Vagina (tissue), 2 donors: Measurements from ENCODE around the gene ZNF469. TPM values are rescaled to one million over a fixed set of nuclear protein-coding genes. Genes with fewer than 3 reads are reported as not detected.

ENCODE experiments used
- DNase-seq, 2 donors: peaks; one replicate each; pipeline ENCODE4 v3.0.0-alpha.2; 2017; ENCODE audit errors: extremely low spot score in 2 of 2
- H3K27ac ChIP-seq: fragments of 200-600 bp; sonication (generic); one replicate; pipeline ENCODE4 v1.5.1; 2019
- H3K27me3 ChIP-seq: fragments of 200-600 bp; sonication (generic); one replicate; pipeline ENCODE4 v1.5.1; 2019
- H3K36me3 ChIP-seq, 2 donors: fragments of 200-600 bp; sonication (generic); one replicate each; pipeline ENCODE4 v1.5.1; 2017 to 2019
- H3K4me1 ChIP-seq: fragments of 200-600 bp; sonication (generic); one replicate; pipeline ENCODE4 v1.5.1; 2019
- H3K4me3 ChIP-seq, 2 donors: fragments of 200-600 bp; sonication (generic); 1 replicate in 1 of 2; 2 replicates in 1 of 2; pipeline ENCODE4 v1.5.1; 2016 to 2019
- H3K9me3 ChIP-seq: fragments of 200-600 bp; sonication (generic); one replicate; pipeline ENCODE4 v1.5.1; 2019
- POLR2A ChIP-seq, 2 donors: fragments of 450-650 bp; IDR thresholded peaks; one replicate each; pipeline ENCODE4 v1.6.1; 2017; ENCODE audit warnings: antibody characterized with exemption in 2 of 2, mild to moderate bottlenecking in 2 of 2, moderate library complexity in 2 of 2
- POLR2AphosphoS5 ChIP-seq, 2 donors: sonication (generic); formaldehyde crosslinking; IDR thresholded peaks; one replicate each; pipeline ENCODE4 v1.9.0; 2017; ENCODE audit warnings: antibody characterized with exemption in 2 of 2, mild to moderate bottlenecking in 2 of 2, low read depth in 1 of 2; ENCODE audit not compliant: insufficient read depth in 1 of 2
- intact Hi-C: fragments of 100-400 bp; cut with DNase I; formaldehyde crosslinking; loops from one replicate; pipeline ENCODE4 v1.15.1; 2023
- total RNA-seq: library from RNA; depleted of rRNA; stranded (reverse); fragments of >200 nt; gene quantifications from one replicate; pipeline ENCODE4 v1.2.3, GENCODE V29; 2016
- TF ChIP-seq, protein P1 (sequence below), 3 experiments: fragments of 450-650 bp in 2 of 3; fragments of 200-600 bp in 1 of 3; sonication (generic) in 1 of 3; IDR thresholded peaks; one replicate each; pipeline ENCODE4 v1.5.1; 2017 to 2019; ENCODE audit warnings: antibody characterized with exemption in 3 of 3, mild to moderate bottlenecking in 2 of 3, moderate library complexity in 2 of 3

The ZNF469 gene
- total RNA-seq, 1 donor from 2014 or later = 2.2 TPM

DNA sequence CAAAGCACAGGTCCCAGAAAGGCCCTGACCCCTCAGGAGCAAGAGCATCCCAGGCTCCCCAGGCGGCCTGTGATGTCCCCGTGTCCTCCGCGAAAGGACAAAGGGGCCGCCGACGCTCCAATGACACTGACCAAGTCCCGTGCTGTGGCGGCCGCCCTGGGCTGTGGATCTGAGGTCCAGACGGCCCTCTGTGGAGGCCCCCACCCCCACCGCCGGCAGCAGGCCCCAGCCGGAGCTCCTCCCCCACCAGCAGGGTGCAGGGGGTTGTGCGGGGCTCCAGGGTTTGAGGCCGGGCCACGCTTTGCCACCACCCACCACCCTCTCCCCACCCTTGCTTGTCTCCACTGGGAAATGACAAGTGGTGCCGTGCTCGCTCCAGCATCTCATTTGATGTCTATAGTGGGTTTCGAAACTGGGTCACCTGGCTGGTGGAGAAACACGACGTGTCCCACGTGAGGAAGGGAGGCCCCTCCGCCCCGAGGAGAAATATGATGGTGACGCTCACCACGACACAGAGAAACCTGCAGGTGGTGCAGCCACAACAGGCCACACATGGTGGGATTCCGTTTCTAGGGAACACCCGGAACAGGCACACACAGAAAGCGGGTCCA is 31.2 kb upstream of the ZNF469 start:
- Histone ChIP-seq H3K4me1 (peaks cover 5% of the 10 kb centered on the region), H3K27ac (no peak overlapping the region), H3K36me3 (no peaks in the 10 kb centered on the region), H3K9me3 (no peaks in the 10 kb centered on the region), H3K4me3 (no peak overlapping the region), H3K27me3 (no peaks in the 10 kb centered on the region)
- no peak for TF ChIP-seq POLR2A (IDR thresholded peaks at IDR 0.05)
- TF ChIP-seq, protein P1, sequence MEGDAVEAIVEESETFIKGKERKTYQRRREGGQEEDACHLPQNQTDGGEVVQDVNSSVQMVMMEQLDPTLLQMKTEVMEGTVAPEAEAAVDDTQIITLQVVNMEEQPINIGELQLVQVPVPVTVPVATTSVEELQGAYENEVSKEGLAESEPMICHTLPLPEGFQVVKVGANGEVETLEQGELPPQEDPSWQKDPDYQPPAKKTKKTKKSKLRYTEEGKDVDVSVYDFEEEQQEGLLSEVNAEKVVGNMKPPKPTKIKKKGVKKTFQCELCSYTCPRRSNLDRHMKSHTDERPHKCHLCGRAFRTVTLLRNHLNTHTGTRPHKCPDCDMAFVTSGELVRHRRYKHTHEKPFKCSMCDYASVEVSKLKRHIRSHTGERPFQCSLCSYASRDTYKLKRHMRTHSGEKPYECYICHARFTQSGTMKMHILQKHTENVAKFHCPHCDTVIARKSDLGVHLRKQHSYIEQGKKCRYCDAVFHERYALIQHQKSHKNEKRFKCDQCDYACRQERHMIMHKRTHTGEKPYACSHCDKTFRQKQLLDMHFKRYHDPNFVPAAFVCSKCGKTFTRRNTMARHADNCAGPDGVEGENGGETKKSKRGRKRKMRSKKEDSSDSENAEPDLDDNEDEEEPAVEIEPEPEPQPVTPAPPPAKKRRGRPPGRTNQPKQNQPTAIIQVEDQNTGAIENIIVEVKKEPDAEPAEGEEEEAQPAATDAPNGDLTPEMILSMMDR (IDR thresholded peaks at IDR 0.05) = no peak
- DNase-seq = no peak
- intact Hi-C loops = no loop called here

DNA sequence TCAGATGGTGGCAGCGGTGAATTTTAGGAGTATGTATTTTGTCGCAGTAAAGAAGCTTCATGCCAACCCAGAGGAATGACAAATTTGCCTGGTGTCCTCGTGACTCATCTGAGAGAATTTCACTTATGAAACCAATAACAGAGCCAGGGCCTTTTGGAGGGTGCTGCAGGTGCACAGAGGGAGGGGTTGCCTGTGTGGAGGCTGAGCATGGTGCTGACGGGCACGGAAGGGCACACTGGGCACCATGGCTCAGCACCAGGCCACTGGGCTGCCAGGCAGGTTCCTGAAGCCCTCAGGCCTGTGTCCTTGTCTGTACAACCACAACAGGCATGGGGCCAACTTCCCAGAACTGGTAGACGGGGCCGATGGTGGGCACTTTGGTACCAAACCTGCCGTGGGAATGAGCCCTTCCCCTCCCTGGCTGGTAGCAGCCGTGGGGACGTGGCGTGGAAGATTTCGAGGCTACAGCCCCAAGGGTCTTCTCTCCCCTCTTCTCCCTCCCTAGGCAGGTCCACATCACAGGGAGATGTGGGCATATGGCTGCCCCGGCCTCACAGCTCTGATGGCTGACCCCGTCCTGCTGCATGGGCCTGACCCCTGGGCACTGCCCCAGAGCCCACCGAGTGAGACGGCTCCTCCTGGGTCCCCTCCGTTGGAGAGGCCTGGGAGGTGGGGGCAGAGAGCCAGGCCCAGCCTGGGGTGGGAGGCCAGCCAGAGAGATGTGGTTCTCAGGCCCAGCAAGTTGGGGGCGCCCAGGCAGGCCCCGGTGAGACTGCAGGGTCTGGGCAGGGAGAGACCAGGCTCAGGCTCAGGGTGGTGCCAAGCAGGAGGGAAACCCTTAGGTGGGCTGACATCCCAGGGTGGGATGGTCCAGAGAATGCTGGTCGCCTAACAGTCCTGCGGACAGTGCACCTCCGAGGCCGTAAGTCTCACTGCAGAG is 30.2 kb upstream of the ZNF469 start:
- no peak for DNase-seq
- Histone ChIP-seq H3K27ac (no peak overlapping the region), H3K36me3 (no peaks in the 10 kb centered on the region), H3K4me1 (no peaks in the 10 kb centered on the region), H3K27me3 (no peaks in the 10 kb centered on the region), H3K9me3 (no peaks in the 10 kb centered on the region), H3K4me3 (no peak overlapping the region)
- intact Hi-C loops = no loop called here
- TF ChIP-seq POLR2A (IDR thresholded peaks at IDR 0.05) = no peak
- no peak for TF ChIP-seq POLR2AphosphoS5 (IDR thresholded peaks at IDR 0.05; ENCODE audit: insufficient read depth in 1 of 2, low read depth in 1 of 2)
- TF ChIP-seq, protein P1 (IDR thresholded peaks at IDR 0.05) = no peak

DNA sequence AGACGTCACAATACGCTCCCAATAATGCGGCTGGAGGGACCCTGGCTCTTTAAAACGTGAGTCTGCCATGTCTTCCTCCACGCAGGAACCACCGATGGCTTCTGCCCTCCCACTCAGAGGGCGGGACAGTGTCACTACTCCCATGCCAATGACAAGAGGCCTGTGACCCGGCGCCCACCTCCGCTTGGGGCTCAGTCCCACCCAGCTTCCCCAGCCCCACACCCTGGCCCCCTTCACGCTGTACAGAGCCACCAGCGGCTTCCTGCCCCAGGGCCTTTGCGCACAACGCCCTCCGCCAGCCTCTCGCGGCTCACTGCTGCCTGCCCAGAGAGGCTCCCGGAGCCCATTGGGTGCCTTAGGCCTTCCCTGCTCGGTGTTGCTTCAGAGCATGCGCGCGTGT is 29.5 kb upstream of the ZNF469 start:
- Histone ChIP-seq H3K36me3 (no peaks in the 10 kb centered on the region), H3K9me3 (no peaks in the 10 kb centered on the region), H3K4me1 (no peaks in the 10 kb centered on the region), H3K27ac (no peak overlapping the region), H3K27me3 (no peaks in the 10 kb centered on the region), H3K4me3 (no peak overlapping the region)
- DNase-seq = no peak
- intact Hi-C loops = no loop called here
- TF ChIP-seq POLR2A (IDR thresholded peaks at IDR 0.05) = no peak
- TF ChIP-seq, protein P1 (IDR thresholded peaks at IDR 0.05) = no peak

DNA sequence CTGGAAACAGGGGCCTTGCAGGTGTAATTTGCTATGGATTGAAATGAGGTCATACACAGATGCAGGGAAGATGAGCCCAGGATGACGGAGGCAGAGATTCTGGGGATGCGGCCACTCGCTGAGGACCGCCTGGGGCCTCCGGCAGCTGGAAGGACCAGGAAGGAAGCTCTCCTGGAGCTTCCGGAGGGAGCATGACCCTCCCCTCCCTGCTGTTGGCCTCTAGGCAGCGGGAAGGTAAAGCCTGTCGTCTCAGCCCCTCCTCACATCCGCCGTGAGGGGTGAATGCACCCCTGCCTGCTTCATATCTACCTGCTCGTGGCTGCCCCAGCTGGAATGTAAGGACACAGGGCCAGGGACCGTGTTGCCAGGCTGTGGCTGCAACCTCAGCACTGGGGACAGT is 29.1 kb upstream of the ZNF469 start:
- Histone ChIP-seq H3K27ac (no peak overlapping the region), H3K4me1 (no peaks in the 10 kb centered on the region), H3K27me3 (no peaks in the 10 kb centered on the region), H3K36me3 (no peaks in the 10 kb centered on the region), H3K9me3 (no peaks in the 10 kb centered on the region), H3K4me3 (no peak overlapping the region)
- intact Hi-C loops = no loop called here
- TF ChIP-seq POLR2AphosphoS5 (IDR thresholded peaks at IDR 0.05; ENCODE audit: insufficient read depth in 1 of 2, low read depth in 1 of 2) (no peak), POLR2A (IDR thresholded peaks at IDR 0.05) (no peak)
- TF ChIP-seq, protein P1 (IDR thresholded peaks at IDR 0.05) = no peak
- no peak for DNase-seq
